AG09309 (cell line): ENCODE results near the gene SMIM24.
"Not testable (repeated sequence)": the region's sequence is repeated elsewhere in the genome, so short reads cannot be mapped to it uniquely, and the experiment has no call there.

ENCODE experiments used
- DNase-seq: peaks from one replicate; pipeline ENCODE4 v3.0.0-alpha.2; 2010; ENCODE audit warnings: low read depth
- H3K4me3 ChIP-seq: 2 replicates; pipeline ENCODE4 v1.5.1; 2011; ENCODE audit warnings: mild to moderate bottlenecking, low read depth, low read length, moderate library complexity; ENCODE audit not compliant: control insufficient read depth
- CTCF ChIP-seq: IDR thresholded peaks from 2 replicates; pipeline ENCODE4 v1.5.1; 2011; ENCODE audit warnings: mild to moderate bottlenecking, low read depth, low read length, inconsistent platforms; ENCODE audit not compliant: insufficient read depth, control insufficient read depth; ENCODE audit errors: missing control alignments

SMIM24 gene

GRCh38 chr19:3431760-3432397 is 48.4 kb downstream of the SMIM24 start:
- no peak for TF ChIP-seq CTCF
- no peak for DNase-seq
- H3K4me3 ChIP-seq, result no peak overlapping the region

- DNase-seq, H3K4me3 ChIP-seq: not testable (repeated sequence)
These were observed 50.0 kb downstream of the SMIM24 start for GRCh38 chr19:3430366-3430680.

GRCh38 chr19:3426433-3426832 is 53.9 kb downstream of the SMIM24 start:
- DNase-seq, result no peak
- no peak overlapping the region for H3K4me3 ChIP-seq
- no peak for TF ChIP-seq CTCF
